IgD-negative memory B cell (primary cell): Measurements from ENCODE around the gene PRM3. TPM values are rescaled to one million over a fixed set of nuclear protein-coding genes. Genes with fewer than 3 reads are reported as not detected.

Experiments
- H3K27ac Mint-ChIP-seq, 3 donors: one replicate each; pipeline ENCODE4 v1.8.0; 2020 to 2022; ENCODE audit warnings: mild to moderate bottlenecking in 3 of 3, mixed read lengths in 3 of 3, moderate library complexity in 1 of 3
- H3K27me3 Mint-ChIP-seq: one replicate; pipeline ENCODE4 v1.8.0; 2021; ENCODE audit warnings: mixed read lengths
- H3K36me3 Mint-ChIP-seq: one replicate; pipeline ENCODE4 v1.8.0; 2020; ENCODE audit warnings: mild to moderate bottlenecking, mixed read lengths
- H3K4me1 Mint-ChIP-seq, 3 donors: one replicate each; pipeline ENCODE4 v1.8.0; 2020 to 2022; ENCODE audit warnings: mixed read lengths in 3 of 3, mild to moderate bottlenecking in 1 of 3
- H3K4me3 Mint-ChIP-seq, 4 donors: one replicate each; pipeline ENCODE4 v1.8.0; 2020 to 2022; ENCODE audit warnings: mild to moderate bottlenecking in 4 of 4, mixed read lengths in 4 of 4, moderate library complexity in 3 of 4
- H3K9me3 Mint-ChIP-seq, 3 donors: one replicate each; pipeline ENCODE4 v1.8.0; 2020 to 2021; ENCODE audit warnings: mixed read lengths in 3 of 3, mild to moderate bottlenecking in 1 of 3
- polyA plus RNA-seq: library from polyadenylated mRNA; unstranded; fragments of 300-500 nt; fragmentation: Illumina TruSeq; gene quantifications from one replicate; pipeline ENCODE4 v1.2.3, GENCODE V29; 2021

The PRM3 gene
- polyA plus RNA-seq, 1 donor from 2014 or later = not detected

- no peaks in the 10 kb centered on the region for H3K9me3 Mint-ChIP-seq
- H3K27ac Mint-ChIP-seq = peak overlapping the region; percentile 77 to 96 (median 93)
- H3K27me3 Mint-ChIP-seq = no peaks in the 10 kb centered on the region
- peak overlapping the region; percentile 78 to 96 (median 87) for H3K4me3 Mint-ChIP-seq
- no peaks in the 10 kb centered on the region for H3K36me3 Mint-ChIP-seq
- H3K4me1 Mint-ChIP-seq = peaks cover 19 to 24% (median 22%) of the 10 kb centered on the region in 3 donors
These were observed 47.5 kb downstream of the PRM3 start for GRCh38 chr16:11225677-11226549.

- H3K27ac Mint-ChIP-seq = peak overlapping the region; percentile 77 to 96 (median 93)
- H3K27me3 Mint-ChIP-seq = no peaks in the 10 kb centered on the region
- H3K4me3 Mint-ChIP-seq = peak overlapping the region; percentile 78 to 96 (median 87)
- H3K36me3 Mint-ChIP-seq = no peaks in the 10 kb centered on the region
- peaks cover 19 to 24% (median 23%) of the 10 kb centered on the region in 3 donors for H3K4me1 Mint-ChIP-seq
- no peaks in the 10 kb centered on the region for H3K9me3 Mint-ChIP-seq
These were observed 48.3 kb downstream of the PRM3 start for GRCh38 chr16:11224894-11225676.

- Mint-ChIP-seq H3K9me3 (no peaks in the 10 kb centered on the region), H3K4me3 (peak overlapping the region; percentile 52 to 96 (median 87)), H3K4me1 (peaks cover 20 to 25% (median 24%) of the 10 kb centered on the region in 3 donors), H3K27ac (peak overlapping the region; percentile 77 to 96 (median 93)), H3K36me3 (no peaks in the 10 kb centered on the region), H3K27me3 (no peaks in the 10 kb centered on the region)
These were observed 49.1 kb downstream of the PRM3 start for GRCh38 chr16:11224096-11224893.

Other genes starting within 250 kb of the PRM3 start
- 39.1 TPM for gene SOCS1, start 17.4 kb downstream of the PRM3 start, polyA plus RNA-seq
- not detected for gene TNP2, start 4.3 kb downstream of the PRM3 start, polyA plus RNA-seq
- gene PRM2, start 2.9 kb upstream of the PRM3 start, polyA plus RNA-seq = not detected
- gene PRM1, start 7.7 kb upstream of the PRM3 start, polyA plus RNA-seq = not detected
- gene RMI2, start 71.8 kb upstream of the PRM3 start, polyA plus RNA-seq = 13.8 TPM